HG02852 (cell line): ENCODE measurements around the gene SIGLECL1.
"Not testable (repeated sequence)": the region's sequence is repeated elsewhere in the genome, so short reads cannot be mapped to it uniquely, and the experiment has no call there.

Experiments
- ATAC-seq: cut with Tn5 transposase; IDR thresholded peaks from one replicate; pipeline ENCODE4 v1.9.1; 2021; ENCODE audit warnings: mild to moderate bottlenecking, moderate library complexity; ENCODE audit not compliant: unreplicated experiment

Gene SIGLECL1

GRCh38 chr19:51250786-51251467 is at the start of gene SIGLECL1:
SIGLECL1 (plus strand) TSS chr19:51251080; CDS start chr19:51264073, 12,993 bp downstream.
- ATAC-seq: no peak

GRCh38 chr19:51201712-51202111 is 49.2 kb upstream of the SIGLECL1 start:
- ATAC-seq: no peak

DNA sequence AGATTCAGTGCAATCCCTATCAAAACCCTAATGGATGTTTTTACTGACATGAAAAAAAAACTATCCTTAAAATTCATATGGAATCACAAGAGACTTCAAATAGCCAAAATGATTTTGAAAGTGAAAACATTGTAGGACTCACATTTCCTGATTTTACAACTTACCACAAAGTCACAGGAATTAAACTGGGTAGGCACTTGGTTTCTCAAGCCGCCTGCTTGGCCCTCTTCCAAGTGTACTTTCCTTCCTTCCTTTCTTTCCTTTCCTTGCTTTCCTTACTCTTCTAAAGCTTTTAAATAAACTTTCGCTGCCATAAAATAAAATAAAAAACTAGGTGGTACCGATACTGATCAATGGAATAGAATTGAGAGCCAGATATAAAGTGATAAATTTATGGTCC is 47.0 kb upstream of the SIGLECL1 start:
- ATAC-seq: no peak

DNA sequence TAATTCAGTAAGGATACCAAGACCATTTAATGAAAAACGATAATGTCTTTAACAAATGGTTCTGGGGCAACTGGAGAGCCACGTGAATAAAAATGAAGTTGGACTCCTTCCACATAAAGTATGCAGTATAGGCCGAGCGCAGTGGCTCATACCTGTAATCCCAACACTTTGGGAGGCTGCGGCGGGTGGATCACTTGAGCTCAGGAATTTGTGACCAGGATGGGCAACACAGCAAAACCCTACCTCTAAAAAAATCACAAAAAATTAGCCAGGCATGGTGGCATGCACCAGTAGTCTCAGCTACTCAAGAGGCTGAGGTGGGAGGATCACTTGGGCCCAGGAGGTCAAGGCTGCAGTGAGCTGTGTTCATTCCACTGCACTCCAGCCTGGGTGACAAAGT is 46.6 kb upstream of the SIGLECL1 start:
- no peak for ATAC-seq

- no peak for ATAC-seq
These were observed 43.1 kb upstream of the SIGLECL1 start for GRCh38 chr19:51207747-51208146.

GRCh38 chr19:51210191-51210784 is 40.6 kb upstream of the SIGLECL1 start:
- no peak for ATAC-seq

DNA sequence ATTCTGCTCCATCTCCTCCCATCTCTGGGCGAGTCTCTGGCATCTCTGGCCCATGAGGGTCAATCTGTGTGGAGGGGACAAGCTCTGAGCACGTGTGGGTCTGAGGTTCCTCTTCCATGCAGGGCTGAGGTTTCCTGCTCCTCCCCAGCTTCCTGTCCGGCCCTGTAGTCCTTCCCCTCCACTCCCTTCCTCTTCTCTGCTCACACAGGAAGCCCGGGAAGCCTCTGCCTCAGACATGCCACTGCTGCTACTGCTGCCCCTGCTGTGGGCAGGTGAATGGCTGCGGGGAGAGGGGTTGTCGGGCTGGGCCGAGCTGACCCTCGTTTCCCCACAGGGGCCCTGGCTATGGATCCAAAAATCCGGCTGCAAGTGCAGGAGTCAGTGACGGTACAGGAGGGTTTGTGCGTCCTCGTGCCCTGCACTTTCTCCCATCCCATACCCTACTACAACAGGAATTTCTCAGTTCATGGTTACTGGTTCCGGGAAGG is 40.0 kb upstream of the SIGLECL1 start:
- not testable (repeated sequence) for ATAC-seq

DNA sequence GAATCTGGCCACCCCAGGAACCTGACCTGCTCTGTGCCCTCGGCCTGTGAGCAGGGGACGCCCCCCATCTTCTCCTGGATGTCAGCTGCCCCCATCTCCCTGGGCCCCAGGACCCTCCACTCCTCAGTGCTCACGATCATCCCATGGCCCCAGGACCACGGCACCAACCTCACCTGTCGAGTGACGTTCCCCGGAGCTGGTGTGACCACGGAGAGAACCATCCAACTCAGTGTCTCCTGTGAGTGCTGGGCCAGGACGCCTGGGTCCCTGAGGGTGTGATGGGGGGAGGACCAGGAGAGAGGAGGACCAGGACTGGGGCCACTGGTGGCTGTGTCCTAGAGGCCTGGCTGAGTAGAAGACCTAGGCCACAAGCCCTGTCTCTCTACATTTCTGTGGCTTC is 39.0 kb upstream of the SIGLECL1 start:
- no peak for ATAC-seq

- no peak for ATAC-seq
These were observed 31.6 kb upstream of the SIGLECL1 start for GRCh38 chr19:51219307-51219706.

- ATAC-seq: no peak
These were observed 30.9 kb upstream of the SIGLECL1 start for GRCh38 chr19:51219971-51220370.

DNA sequence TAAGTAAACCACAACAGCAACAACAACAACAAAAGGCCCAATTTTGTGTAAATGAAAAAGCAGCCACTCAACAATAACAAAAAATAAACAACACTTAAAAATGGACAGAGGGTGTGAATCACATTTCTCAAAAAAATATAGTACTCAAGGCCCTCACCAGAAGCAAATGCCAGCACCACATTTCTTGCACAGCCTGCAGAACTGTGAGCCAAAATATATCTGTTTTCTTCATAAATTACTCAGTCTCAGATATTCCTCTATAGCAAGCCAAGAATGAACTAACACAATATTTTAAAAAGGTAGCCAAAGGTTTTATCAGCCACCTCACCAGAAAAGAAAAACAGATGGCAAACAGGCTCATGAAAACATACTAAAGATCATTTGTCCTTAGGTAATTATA is 29.9 kb upstream of the SIGLECL1 start:
- no peak for ATAC-seq

GRCh38 chr19:51224163-51224641 is 26.7 kb upstream of the SIGLECL1 start:
- no peak for ATAC-seq

DNA sequence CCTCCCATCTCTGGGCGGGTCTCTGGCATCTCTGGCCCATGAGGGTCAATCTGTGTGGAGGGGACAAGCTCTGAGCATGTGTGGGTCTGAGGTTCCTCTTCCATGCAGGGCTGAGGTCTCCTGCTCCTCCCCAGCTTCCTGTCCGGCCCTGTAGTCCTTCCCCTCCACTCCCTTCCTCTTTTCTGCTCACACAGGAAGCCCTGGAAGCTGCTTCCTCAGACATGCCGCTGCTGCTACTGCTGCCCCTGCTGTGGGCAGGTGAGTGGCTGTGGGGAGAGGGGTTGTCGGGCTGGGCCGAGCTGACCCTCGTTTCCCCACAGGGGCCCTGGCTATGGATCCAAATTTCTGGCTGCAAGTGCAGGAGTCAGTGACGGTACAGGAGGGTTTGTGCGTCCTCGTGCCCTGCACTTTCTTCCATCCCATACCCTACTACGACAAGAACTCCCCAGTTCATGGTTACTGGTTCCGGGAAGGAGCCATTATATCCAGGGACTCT is 25.9 kb upstream of the SIGLECL1 start, which contains the start of gene CD33:
CD33 (plus strand) TSS at position 183 of the 496 bp plus-strand sequence; CDS start at position 222, 39 bp downstream.
- ATAC-seq: not testable (repeated sequence)

- ATAC-seq: no peak
These were observed 24.8 kb upstream of the SIGLECL1 start for GRCh38 chr19:51226067-51226466.

GRCh38 chr19:51227326-51227725 is 23.6 kb upstream of the SIGLECL1 start:
- no peak for ATAC-seq

DNA sequence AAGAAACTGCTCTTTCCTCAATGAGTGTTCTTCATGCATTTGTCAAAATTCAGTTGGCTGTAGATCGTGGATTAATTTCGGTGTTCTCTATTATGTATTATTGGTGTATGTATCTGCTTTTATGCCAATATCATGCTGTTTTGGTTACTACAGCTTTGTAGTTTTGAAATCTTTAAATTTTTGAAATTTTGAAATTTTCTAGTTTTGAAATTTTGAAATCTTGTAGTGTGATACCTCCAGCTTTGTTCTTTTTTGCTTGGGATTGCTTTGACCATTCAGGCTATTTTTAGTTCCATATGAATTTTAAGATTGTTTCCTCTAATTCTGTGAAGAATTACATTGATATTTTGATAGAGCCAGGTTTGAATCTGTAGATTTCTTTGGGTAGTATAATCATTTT is 22.9 kb upstream of the SIGLECL1 start:
- no peak for ATAC-seq

DNA sequence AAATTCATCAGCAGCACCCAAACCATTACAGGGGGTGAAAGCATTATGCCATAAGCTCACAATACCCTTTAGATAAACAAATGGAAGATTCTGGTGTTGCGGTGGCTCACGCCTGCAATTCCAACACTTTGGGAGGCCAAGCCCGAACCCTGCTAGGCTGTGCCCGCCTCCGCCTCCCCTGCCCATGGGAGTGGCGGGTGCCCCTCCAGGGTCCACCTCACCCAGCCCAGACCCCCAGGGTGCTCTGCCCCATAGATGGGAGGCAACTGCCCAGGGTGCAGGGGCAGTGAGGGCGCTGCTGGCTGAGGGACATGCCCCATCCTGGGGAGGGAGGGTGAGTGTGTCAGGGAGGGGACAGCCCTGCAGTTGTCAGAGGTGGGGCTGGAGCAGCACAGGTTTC is 10.0 kb upstream of the SIGLECL1 start:
- ATAC-seq: no peak

GRCh38 chr19:51242881-51243630 is 7.8 kb upstream of the SIGLECL1 start:
- ATAC-seq: no peak

GRCh38 chr19:51246164-51246552 is 4.7 kb upstream of the SIGLECL1 start:
- ATAC-seq: no peak

- ATAC-seq: no peak
These were observed 2.8 kb upstream of the SIGLECL1 start for GRCh38 chr19:51247972-51248590.

DNA sequence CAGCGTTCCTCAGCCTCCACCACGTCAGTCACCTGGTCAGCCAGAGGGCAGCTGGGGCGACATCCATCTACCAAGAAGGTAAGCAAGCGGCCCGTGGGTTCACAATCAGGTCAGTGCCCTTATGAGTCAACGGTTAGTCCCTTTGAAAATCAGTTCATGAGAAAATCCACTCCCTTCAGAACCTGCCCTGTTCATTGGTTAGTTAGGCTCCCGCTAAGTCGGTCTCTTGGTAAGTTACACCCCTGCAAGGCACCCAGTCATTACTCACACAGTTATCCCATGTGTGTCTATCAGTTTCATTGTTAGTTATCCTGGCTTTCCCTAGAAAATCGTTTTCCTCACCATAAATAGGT is 564 bp downstream of the SIGLECL1 start:
- ATAC-seq: no peak
